Measurements from ENCODE around the gene ELL. TPM values are rescaled to one million over a fixed set of nuclear protein-coding genes. Genes with fewer than 3 reads are reported as not detected.

Gene ELL
- total and polyA plus RNA-seq, 9 of the 15 experiments (the other 6 are each of a cell fraction or from before 2014, with no cell fraction given): 0.24 to 22.5 (median 4.1) TPM

DNA sequence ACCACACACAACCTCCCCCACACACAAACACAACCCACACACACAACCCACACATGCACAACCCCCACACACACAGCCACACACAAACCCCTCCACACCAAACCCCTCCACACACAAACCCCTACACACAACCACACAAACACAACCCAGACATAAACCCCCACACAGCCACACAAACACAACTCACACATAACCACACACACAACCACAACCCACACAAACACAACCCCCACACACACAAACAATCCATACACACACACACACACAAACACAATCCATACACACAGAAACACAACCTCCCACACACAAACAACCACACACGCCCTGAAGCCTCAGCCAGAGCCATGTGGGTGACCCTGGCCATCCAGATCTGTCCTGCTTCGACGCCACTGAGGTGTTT lies 53.9 kb downstream of the ELL start (continued):
- TF ChIP-seq, protein P1, sequence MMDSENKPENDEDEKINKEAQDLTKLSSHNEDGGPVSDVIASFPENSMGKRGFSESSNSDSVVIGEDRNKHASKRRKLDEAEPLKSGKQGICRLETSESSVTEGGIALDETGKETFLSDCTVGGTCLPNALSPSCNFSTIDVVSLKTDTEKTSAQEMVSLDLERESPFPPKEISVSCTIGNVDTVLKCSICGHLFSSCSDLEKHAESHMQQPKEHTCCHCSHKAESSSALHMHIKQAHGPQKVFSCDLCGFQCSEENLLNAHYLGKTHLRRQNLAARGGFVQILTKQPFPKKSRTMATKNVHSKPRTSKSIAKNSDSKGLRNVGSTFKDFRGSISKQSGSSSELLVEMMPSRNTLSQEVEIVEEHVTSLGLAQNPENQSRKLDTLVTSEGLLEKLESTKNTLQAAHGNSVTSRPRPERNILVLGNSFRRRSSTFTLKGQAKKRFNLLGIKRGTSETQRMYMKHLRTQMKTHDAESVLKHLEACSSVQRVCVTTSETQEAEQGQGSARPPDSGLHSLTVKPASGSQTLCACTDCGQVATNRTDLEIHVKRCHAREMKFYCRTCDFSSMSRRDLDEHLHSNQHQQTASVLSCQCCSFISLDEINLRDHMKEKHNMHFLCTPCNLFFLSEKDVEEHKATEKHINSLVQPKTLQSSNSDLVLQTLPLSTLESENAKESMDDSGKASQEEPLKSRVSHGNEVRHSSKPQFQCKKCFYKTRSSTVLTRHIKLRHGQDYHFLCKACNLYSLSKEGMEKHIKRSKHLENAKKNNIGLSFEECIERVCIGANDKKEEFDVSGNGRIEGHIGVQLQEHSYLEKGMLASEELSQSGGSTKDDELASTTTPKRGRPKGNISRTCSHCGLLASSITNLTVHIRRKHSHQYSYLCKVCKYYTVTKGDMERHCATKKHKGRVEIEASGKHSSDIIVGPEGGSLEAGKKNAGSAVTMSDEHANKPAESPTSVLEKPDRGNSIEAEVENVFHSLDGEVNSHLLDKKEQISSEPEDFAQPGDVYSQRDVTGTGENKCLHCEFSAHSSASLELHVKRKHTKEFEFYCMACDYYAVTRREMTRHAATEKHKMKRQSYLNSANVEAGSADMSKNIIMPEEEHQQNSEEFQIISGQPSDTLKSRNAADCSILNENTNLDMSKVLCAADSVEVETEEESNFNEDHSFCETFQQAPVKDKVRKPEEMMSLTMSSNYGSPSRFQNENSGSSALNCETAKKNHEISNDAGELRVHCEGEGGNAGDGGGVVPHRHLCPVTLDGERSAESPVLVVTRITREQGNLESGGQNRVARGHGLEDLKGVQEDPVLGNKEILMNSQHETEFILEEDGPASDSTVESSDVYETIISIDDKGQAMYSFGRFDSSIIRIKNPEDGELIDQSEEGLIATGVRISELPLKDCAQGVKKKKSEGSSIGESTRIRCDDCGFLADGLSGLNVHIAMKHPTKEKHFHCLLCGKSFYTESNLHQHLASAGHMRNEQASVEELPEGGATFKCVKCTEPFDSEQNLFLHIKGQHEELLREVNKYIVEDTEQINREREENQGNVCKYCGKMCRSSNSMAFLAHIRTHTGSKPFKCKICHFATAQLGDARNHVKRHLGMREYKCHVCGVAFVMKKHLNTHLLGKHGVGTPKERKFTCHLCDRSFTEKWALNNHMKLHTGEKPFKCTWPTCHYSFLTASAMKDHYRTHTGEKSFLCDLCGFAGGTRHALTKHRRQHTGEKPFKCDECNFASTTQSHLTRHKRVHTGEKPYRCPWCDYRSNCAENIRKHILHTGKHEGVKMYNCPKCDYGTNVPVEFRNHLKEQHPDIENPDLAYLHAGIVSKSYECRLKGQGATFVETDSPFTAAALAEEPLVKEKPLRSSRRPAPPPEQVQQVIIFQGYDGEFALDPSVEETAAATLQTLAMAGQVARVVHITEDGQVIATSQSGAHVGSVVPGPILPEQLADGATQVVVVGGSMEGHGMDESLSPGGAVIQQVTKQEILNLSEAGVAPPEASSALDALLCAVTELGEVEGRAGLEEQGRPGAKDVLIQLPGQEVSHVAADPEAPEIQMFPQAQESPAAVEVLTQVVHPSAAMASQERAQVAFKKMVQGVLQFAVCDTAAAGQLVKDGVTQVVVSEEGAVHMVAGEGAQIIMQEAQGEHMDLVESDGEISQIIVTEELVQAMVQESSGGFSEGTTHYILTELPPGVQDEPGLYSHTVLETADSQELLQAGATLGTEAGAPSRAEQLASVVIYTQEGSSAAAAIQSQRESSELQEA (IDR thresholded peaks at IDR 0.05; ENCODE audit: low read depth): 0 out of 2 replicates have a peak, but pooled peaks have one; percentile 16
- no peak for TF ChIP-seq JUND (IDR thresholded peaks at IDR 0.05; ENCODE audit: borderline replicate concordance, low read depth, low read length)
- no peak for TF ChIP-seq JUND (tag; IDR thresholded peaks at IDR 0.05; ENCODE audit: borderline replicate concordance, low read depth, low read length)
- TF ChIP-seq NUFIP1 (IDR thresholded peaks at IDR 0.05; ENCODE audit: partially characterized antibody): no peak
- no peak for TF ChIP-seq KLF16 (IDR thresholded peaks at IDR 0.05)
- no peak for TF ChIP-seq RBM34 (IDR thresholded peaks at IDR 0.05; ENCODE audit: borderline replicate concordance, insufficient read depth, low read length)
- TF ChIP-seq GATAD2B (IDR thresholded peaks at IDR 0.05; ENCODE audit: borderline replicate concordance): no peak
- TF ChIP-seq, protein P2, sequence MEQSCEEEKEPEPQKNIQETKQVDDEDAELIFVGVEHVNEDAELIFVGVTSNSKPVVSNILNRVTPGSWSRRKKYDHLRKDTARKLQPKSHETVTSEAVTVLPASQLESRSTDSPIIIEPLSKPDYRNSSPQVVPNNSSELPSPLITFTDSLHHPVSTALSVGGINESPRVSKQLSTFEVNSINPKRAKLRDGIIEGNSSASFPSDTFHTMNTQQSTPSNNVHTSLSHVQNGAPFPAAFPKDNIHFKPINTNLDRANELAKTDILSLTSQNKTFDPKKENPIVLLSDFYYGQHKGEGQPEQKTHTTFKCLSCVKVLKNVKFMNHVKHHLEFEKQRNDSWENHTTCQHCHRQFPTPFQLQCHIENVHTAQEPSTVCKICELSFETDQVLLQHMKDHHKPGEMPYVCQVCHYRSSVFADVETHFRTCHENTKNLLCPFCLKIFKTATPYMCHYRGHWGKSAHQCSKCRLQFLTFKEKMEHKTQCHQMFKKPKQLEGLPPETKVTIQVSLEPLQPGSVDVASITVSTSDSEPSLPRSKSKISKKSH (CRISPR knock-in tag; IDR thresholded peaks at IDR 0.05): no peak
- no peak for TF ChIP-seq ZNF217 (CRISPR knock-in tag; IDR thresholded peaks at IDR 0.05)
- no peak for TF ChIP-seq ZBTB1 (CRISPR knock-in tag; IDR thresholded peaks at IDR 0.05; ENCODE audit: borderline replicate concordance, low read depth)
- no peak for TF ChIP-seq ILK (tag; IDR thresholded peaks at IDR 0.05; ENCODE audit: borderline replicate concordance, low read depth)
- TF ChIP-seq YY1 (IDR thresholded peaks at IDR 0.05; ENCODE audit: borderline replicate concordance in 1 of 3, control insufficient read depth in 1 of 3, extremely low read depth in 1 of 3, insufficient read depth in 3 of 3, insufficient read length in 1 of 3, insufficient replicate concordance in 2 of 3, low read depth in 1 of 3, low read length in 2 of 3): no peak
- no peak for TF ChIP-seq PHB2 (IDR thresholded peaks at IDR 0.05; ENCODE audit: low read depth)
- TF ChIP-seq EHMT2 (IDR thresholded peaks at IDR 0.05): peak; percentile 54; the same call in 1 of the 2 replicates
- no peak for TF ChIP-seq KDM5B (IDR thresholded peaks at IDR 0.05; ENCODE audit: insufficient replicate concordance, low read depth, low read length)
- TF ChIP-seq, protein P3, sequence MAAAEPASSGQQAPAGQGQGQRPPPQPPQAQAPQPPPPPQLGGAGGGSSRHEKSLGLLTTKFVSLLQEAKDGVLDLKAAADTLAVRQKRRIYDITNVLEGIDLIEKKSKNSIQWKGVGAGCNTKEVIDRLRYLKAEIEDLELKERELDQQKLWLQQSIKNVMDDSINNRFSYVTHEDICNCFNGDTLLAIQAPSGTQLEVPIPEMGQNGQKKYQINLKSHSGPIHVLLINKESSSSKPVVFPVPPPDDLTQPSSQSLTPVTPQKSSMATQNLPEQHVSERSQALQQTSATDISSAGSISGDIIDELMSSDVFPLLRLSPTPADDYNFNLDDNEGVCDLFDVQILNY (CRISPR knock-in tag; IDR thresholded peaks at IDR 0.05): no peak
- no peak for TF ChIP-seq CEBPG (CRISPR knock-in tag; IDR thresholded peaks at IDR 0.05)
- no peak for TF ChIP-seq CEBPG (tag; conservative IDR thresholded peaks at IDR 0.05 in 1 of 2, IDR thresholded peaks at IDR 0.05 in 1 of 2)
- no peak for TF ChIP-seq C11orf30 (IDR thresholded peaks at IDR 0.05; ENCODE audit: low read depth)
